HT1080 (cell line): ENCODE data around the gene SLC2A13. TPM values are rescaled to one million over a fixed set of nuclear protein-coding genes. Genes with fewer than 3 reads are reported as not detected.

Experiments used
- DNase-seq: peaks from one replicate; pipeline ENCODE4 v3.0.0-alpha.2; 2015; ENCODE audit warnings: low read depth
- total RNA-seq: library from RNA; depleted of rRNA; stranded (reverse); fragments of >200 nt; shearing (Covaris generic); gene quantifications from 2 replicates; pipeline ENCODE4 v1.2.3, GENCODE V29; 2014

The SLC2A13 gene
- total RNA-seq, 1 experiment from 2014 or later, result 6.9 TPM

GRCh38 chr12:40002178-40003169 lies 103.4 kb downstream of the SLC2A13 start:
- no peak for DNase-seq

DNA sequence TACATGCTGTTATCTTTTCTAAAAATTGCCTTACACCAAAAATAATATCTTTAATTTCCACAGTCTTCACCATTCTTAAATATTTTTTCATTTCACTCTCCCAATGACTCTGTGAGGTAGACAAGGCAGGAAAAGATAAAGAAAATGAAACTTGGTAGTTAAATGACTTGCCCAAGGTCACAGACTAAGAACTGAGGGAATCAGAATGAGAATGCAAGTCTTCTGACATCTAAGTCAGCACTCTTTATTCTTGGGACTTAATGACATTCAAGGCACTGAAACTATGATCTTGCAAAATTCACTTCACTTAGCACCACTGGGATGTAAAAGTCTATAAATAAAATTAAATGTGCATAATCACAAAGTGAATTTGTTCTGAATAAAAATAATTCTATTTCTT lies 104.5 kb downstream of the SLC2A13 start:
- DNase-seq, result no peak

- no peak for DNase-seq
These were observed 105.0 kb downstream of the SLC2A13 start for GRCh38 chr12:40000884-40001283.

DNA sequence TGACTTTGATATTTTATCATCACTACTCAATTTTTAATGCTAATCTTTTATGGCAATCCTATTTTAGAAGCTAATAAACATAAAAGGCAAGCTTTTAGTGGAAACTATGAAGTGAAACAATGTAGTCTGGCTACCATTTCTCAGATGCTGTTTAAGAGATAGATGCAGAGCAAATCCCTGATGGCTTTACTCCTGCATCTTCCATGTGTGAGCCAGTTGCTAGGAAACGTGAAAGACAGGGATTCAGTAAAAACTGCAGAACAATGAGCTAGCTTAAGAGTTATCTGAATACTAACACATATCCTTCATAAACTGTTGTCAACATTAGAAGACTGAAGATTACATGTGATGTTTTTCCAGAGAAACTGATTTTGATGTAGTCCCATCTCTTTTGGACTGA lies 112.6 kb downstream of the SLC2A13 start:
- no peak for DNase-seq

DNA sequence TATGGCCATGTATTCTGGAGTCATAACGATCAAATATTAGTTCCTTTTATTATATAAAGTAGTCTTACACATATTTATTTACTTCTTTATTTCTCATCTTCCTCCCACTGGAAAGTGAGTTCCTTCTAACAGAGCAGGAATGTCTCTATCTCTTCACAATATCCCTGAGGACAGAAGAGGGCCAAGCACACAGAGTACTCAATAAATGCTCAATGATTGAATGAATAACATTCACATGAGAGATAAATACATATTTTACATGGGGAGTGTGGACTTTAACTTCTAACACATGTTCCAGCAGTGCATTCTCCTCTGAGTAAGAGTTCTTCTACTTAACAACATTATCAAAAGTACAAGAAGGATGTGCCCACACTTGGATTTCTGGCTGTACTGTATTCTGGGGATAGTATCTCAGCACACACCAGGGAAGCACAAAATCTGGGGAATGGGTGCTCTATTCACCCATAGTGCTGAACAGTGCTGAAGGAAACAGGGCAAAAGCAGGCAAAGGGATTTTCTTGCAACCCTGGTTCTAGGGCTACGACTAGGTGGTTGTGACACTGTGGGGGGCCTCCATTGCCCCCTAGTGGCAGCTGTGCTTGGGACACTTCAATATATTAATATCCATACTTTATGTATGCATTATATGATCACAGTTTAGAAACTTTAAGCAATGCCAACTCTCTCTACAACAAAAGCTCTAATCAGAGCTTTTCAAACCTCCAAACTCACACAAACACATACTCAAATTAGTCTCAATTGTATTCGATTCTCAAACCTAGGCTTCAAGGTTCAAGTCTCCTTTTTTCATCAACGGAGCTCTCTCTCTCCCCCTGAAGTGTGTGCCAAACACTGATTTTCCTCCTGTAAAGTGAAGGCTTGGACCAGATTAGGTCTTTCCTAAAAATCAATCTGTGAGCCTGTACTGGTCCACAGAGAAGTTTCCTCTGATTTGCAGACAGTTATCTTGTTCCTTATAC lies 115.5 kb downstream of the SLC2A13 start:
- DNase-seq, result peak; percentile 21

DNA sequence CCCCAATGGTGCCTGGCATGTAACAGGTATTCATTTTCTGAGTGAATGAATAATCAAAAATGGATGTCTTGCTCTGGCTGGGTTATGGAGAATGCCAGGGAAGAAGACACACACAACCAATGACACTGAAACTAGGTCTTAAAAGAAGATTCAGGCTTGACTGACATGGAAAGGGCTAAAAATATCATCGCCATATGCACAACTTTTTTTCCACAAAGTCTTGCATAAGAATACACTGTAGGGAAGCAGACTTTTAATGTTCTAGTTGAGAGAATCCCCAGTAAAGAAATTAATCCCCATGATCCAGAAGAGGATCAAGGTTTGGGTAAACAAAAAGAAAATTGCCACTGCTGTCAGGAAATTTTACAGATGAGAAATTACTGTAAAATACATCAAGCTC lies 116.4 kb downstream of the SLC2A13 start:
- DNase-seq, result no peak

- no peak for DNase-seq
These were observed 117.3 kb downstream of the SLC2A13 start for GRCh38 chr12:39988574-39988973.

- no peak for DNase-seq
These were observed 119.2 kb downstream of the SLC2A13 start for GRCh38 chr12:39986674-39987073.

DNA sequence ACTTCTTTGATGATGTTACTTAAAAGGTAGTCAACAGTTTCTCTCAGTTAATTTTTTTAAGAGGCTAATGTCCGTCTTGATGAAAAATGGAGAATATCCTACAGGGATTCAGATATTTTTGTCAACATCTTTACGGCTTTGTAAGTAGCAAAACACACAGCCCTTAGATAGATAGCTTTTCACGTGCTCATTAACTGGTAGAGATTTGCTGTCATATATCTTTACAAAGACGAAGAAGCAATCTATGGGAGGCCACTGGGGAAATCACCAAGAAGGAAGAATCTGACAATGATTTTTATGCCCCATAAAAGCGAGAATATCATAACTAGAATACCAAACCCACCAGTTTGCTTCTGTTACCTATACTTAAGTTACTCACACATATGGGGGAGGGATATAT lies 121.2 kb downstream of the SLC2A13 start:
- DNase-seq, result no peak

- DNase-seq, result no peak
These were observed 130.4 kb downstream of the SLC2A13 start for GRCh38 chr12:39975374-39975918.

DNA sequence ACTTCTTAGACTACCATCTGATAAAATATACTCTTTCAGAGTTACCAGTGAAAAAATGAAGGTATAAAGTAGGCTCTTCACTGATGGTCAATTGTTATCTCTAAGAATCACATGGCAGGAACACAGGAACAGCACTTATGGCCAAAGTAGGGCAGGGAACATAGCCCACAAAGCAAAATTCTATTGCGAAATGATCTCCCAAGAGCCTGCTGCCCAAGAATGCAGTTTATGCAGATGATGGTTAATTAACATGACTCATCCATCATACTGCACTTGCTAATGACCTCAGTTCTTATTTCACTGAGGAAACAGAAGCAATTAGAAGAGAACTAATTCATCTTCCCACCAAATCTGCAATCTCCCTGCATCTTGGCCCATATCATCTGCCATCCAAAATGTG lies 133.8 kb downstream of the SLC2A13 start:
- DNase-seq, result no peak

DNA sequence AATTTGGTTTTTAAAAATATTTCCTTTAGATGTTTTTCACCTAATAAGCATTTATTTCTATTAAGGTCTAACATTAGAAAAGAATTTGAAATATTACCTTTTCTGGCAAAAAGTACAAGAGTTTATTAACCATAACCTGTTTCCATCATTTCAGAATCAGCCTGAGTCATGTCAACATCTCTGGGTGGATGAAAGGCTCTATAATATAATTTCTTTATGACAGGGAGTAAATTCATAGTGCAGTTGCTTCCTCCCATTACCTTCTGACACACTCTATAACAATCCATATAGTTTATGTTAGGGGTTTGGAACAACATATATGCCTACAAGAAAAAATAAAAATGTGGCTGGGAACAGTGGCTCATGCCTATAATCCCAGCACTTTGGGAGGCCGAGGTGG lies 134.5 kb downstream of the SLC2A13 start:
- DNase-seq, result no peak

- DNase-seq, result no peak
These were observed 139.2 kb downstream of the SLC2A13 start for GRCh38 chr12:39966721-39967120.

GRCh38 chr12:39966256-39966655 lies 139.6 kb downstream of the SLC2A13 start:
- DNase-seq, result no peak

- DNase-seq, result no peak
These were observed 146.4 kb downstream of the SLC2A13 start for GRCh38 chr12:39959467-39959866.

- DNase-seq, result no peak
These were observed 146.8 kb downstream of the SLC2A13 start for GRCh38 chr12:39959031-39959430.

DNA sequence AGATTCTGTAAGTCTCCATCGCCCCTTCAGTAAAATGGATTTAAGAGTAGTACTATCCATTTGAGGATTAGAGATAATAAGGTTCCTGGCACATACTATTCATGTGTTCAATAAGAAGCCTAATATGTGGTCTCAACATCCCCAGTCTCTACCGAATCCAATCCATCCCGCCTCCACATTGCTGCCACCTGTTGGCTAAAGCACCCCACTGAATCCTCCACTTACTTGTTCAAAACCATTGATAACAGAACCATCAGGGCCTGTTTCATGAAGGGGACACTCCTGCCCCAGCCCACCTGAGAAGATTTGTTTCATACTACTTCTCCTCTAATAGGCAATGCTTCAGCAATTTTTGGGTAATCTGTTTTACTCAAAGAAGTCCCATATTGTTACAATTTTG lies 147.5 kb downstream of the SLC2A13 start:
- DNase-seq, result no peak

DNA sequence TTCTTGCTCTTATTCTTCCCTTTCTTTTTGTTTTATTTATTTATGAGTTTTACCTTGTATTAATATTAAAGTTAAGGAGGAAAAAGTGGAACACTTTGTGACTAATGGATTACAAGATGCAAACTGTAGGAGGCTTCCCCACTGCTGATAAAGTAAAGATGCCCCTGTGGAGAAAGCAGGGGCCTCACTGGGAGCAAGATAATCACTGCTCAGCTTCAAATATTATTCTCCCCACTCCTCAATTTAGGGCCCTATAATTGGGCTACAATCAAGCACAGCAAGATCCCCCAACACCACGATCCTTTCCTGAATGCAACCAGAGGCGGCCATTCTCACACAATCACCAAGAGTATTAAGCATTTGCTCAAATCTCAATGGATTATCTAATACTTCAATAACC lies 149.2 kb downstream of the SLC2A13 start:
- DNase-seq, result no peak

DNA sequence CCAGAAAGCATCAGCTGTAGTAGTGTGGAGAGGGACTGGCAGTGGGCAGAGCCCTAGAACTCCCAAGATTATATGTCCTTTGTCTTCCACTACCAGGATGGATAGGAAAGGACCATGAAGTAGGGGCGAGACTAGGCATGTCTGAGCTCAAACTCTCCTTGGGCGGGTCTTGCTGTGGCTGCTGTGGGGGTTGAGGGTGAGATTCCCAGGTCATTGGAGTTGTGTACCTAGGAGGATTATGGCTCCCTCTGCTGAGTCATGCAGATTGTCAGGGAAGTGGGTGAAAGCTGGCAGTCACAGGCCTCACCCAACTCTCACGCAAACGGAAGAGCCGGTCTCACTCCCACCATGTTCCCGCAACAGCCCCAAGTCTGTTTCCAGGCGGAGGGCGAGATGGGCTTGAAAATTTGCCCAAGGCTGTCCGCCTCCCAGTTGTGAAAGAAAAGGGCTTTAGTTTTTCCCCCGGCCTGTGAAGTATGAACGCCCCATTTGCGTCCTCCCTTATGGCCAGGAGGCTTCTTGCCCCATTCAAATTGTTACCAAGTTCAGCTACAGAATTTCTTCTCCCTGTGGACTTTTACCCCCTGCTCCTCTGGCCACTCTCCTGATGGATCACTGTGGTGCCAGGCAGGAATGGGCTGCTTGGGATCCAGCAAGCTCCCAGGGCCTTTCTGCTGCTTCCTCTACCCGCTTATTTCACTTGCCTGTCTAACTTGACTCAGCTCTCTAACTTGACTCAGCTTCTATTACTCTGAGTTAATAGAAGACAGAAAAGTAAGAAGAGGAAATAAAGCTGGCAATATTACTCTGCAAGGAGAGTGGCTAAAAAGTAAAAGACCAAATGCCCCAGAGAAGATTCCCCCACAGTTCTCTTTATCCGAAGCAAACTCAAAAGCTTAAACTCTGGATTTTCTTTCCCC lies 159.3 kb downstream of the SLC2A13 start:
- DNase-seq, result peak; percentile 5

- no peak for DNase-seq
These were observed 168.8 kb downstream of the SLC2A13 start for GRCh38 chr12:39937119-39937518.

DNA sequence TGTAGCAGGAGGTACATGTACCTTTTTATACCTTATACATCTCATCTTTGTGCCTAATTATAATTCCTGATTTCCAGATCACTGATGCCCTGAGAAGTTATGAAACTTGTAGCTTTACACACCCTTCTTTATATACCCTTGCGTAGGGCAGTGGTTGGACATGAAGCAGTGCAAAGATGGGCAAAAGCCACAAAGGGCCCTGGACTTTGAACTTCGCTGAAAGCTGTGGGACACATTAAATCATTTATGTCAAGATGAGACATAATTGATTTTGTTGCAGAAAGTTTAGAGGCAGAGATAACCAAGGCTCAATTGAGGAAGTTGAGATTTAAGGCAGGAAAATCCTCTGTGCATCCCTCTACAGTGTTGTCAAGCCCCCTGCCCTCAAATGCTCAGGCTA lies 170.0 kb downstream of the SLC2A13 start:
- no peak for DNase-seq
